D721Med (cell line): ENCODE data around the gene CLMP.

Experiments used
- DNase-seq: peaks from one replicate; pipeline ENCODE4 v3.0.0; 2011; ENCODE audit warnings: low spot score; ENCODE audit not compliant: insufficient read length
- FAIRE-seq: peaks from 2 replicates; lab custom pipeline; 2011; peaks lifted over from hg19 to GRCh38; lab: Jason Lieb, UNC
- CTCF ChIP-seq: IDR thresholded peaks from 2 replicates; pipeline ENCODE4 v1.5.1; 2012; ENCODE audit warnings: mild to moderate bottlenecking, control low read depth; ENCODE audit not compliant: insufficient read depth; ENCODE audit errors: missing control alignments

Gene CLMP

GRCh38 chr11:123168955-123169484 is 26.0 kb downstream of the CLMP start:
- FAIRE-seq (no peak), DNase-seq (no peak)
- no peak for TF ChIP-seq CTCF

GRCh38 chr11:123168241-123168640 is 26.8 kb downstream of the CLMP start:
- DNase-seq (no peak), FAIRE-seq (no peak)
- no peak for TF ChIP-seq CTCF

GRCh38 chr11:123166071-123166559 is 28.9 kb downstream of the CLMP start:
- FAIRE-seq (no peak), DNase-seq (no peak)
- TF ChIP-seq CTCF, result peak; percentile 39

DNA sequence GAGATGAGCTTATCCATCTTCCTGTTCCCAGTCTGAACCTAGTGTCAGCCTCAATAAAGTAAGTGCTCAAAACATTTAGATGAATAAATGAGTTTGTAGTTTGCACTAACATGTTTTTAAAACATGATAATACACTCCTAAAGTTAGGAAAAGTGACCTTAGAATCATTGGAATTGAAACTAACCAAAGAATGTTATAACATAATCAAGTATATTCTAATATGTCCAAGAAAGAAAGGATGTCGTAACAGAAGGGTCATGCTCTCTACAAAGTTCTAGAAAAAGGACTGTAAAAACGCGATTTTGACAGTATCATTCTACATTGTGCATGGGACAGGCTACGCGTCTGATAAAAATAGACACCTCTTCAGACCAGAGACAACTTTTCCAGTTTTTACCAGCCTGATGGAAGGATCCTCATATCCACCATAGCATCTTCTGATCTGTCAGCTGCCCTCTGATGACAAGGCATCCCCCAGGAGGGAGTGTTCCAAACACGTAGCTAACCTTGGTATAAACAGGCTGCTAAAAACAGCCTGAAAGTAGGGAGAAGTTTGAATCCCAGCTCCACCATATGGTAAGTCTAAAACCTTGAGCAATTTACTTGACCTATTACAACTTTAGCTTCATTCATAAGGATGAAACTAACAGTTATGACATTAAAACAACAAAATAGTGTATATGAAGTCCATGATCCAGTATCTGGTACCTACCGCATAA is 30.2 kb downstream of the CLMP start:
- TF ChIP-seq CTCF, result no peak
- DNase-seq, result no peak
- FAIRE-seq, result no peak

DNA sequence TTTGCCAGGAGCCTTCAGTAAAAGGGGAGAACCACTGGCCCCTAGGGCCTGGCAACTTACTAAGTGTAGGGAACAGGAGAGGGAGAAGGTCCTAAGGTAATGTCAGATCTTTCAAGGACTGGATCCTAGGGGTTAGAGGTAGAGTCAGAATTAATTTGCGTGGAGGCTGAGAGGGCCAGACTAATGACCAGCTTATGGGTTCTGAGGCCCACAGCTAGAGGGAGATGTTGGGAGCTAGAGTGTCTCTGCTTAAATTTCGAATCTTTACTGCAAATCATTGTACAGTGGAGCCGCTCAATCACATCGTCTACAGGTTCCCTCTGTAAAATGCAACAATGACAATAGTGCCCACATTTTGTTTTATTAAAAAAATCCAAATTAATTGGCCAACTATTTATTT is 31.4 kb downstream of the CLMP start:
- TF ChIP-seq CTCF, result no peak
- no peak for DNase-seq
- FAIRE-seq, result no peak

DNA sequence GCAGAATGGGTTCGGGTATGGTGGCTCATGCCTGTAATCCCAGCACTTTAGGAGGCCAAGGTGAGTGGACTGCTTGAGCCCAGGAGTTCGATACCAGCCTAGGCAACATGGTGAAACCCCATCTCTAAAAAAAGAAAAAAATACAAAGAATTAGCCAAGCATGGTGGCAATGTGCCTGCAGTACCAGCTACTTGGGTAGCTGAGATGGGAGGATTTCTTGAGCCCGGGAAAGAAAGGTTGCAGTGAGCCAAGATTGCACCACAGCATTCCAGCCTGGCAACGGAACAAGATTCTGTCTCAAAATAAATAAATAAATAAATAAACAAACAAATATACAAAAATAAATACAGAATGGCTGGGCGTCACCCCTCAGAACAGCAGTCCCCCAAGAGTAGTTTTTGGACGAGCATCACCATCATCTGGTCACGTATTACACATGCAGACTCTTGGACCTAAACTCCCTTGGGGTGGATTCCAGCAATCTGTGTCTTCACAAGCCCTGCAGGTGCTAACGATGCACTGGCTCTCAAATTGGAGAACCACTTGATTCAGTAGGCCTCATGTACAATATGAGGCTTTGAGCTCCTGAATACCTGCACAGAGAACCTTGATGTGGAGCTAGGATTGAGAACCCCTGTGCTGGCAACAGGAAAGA is 33.5 kb downstream of the CLMP start:
- no peak for FAIRE-seq
- DNase-seq, result no peak
- TF ChIP-seq CTCF, result no peak
